GM19372 (cell line): ENCODE results near the gene COX6A2.
"Not testable (repeated sequence)": the region's sequence is repeated elsewhere in the genome, so short reads cannot be mapped to it uniquely, and the experiment has no call there.

Experiments
- ATAC-seq: cut with Tn5 transposase; IDR thresholded peaks from one replicate; pipeline ENCODE4 v1.9.1; 2021; ENCODE audit warnings: mild to moderate bottlenecking, low read depth, moderate library complexity; ENCODE audit not compliant: unreplicated experiment

The COX6A2 gene

DNA sequence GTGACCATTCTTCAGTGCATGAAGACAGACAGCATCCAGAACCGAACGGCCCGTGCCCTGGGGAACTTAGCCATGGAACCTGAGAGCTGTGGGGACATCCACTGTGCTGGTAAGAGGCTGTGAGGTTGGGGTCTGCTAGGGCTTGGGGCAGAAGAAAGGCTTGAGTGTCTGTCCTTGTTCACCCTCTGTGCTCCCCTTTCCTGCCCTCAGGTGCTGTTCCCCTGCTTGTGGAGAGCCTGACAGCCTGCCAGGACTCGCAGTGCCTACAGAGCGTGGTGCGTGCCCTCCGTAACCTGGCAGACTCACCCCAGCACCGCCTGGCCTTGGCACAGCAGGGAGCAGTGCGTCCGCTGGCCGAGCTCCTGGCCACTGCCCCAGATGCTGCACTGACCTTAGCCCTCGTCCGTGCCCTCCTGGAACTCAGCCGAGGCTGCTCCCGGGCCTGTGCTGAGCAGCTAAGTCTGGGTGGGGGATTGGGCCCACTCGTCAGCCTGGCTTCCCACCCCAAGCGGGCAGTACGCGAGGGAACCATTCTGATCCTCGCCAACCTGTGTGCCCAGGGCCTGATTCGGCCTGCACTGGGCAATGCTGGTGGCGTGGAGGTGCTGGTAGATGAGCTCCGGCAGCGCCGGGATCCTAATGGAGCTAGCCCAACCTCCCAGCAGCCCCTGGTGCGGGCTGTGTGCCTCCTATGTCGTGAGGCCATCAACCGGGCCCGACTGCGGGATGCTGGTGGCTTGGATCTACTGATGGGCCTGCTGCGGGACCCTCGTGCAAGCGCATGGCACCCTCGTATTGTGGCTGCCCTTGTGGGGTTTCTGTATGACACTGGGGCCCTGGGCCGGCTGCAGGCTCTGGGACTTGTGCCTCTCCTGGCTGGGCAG lies 34.0 kb upstream of the COX6A2 start:
- no peak for ATAC-seq

DNA sequence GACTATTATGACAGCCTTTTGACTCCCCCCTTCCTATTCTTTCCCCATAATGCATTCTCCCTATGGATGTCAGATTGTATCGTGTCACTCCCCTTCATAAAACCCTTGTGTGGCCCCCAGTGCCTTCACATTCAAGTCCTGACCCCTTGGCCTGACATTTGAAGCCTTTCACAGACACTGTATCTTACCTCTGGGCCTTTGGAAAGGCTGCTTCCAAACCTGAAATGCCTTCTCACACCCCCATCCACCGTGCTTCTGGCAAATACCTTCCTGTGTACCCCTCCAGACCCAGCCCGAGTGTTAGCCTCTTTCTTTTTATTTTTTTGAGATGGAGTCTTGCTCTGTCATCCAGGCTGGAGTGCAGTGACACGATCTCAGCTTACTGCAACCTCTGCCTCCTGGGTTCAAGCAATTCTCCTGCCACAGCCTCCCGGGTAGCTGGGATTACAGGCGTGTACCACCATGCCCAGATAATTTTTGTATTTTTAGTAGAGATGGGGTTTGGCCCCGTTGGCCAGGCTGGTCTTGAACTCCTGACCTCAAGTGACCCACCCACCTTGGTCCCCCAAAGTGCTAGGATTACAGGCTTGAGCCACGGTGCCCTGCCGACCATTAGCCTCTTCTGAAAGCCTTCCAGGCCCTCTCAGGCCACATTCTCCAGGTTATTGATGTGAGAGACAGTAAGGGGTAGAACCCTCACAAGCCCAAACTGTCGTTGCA lies 33.2 kb upstream of the COX6A2 start:
- ATAC-seq = no peak

DNA sequence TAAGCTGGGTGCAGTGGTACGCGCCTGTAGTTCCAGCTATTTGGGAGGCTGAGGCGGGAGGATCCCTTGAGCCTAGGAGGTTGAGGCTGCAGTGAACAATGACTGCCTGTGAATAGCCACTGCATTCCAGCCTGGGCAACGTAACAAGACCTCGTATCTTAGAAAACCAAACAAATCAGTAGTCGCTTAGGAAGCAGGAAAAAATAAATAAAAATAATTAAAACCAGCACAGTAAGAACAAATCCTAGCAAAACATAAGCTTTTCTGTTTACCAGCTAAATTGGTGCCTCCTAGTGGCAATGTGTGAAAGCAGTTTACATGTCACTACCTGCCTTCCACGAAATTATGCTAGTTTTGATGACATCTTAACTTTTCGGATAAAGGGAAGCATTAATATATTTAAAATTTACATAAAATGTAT lies 32.4 kb upstream of the COX6A2 start:
- ATAC-seq = no peak

DNA sequence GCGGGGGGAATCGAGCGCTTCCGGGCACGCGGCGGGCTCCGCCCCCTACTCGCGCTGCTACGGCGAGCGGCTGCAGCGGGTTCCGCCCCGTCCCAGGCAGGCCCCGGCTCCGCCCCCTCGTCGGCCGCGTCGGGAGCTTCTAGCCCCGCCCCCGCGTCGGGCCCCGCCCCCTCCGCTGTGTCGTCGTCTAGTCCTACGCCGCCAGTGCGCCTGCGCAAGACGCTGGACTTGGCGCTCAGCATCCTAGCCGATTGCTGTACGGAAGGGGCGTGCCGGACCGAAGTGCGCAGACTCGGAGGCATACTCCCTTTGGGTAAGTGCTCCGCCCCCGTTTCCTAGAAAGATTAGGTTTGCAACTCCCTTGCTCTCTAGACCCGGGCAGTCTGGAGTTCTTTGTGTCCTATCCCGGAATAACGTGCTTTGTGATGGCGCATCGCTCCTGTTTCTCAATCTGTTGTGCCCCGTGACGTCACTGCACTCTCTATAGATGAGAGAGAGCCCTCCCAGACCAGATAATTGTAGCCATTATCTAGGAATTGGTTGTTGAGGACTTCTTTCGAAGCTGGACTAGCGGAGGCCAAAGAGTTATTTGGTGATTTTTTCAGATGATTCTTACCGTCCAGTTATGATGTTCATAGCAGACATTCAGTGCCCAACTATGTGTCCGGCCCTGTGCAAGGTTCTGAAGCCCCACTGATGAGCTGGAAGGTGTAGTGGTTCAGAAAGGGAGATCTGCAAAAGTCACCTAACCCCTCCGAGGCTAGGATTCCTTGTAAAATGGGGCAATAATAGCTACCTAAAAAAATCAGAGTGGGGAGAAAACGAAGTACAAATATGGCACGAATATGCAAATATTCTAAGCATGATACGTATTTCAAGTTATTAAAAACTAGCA lies 31.8 kb upstream of the COX6A2 start:
- peak; percentile 66 for ATAC-seq

DNA sequence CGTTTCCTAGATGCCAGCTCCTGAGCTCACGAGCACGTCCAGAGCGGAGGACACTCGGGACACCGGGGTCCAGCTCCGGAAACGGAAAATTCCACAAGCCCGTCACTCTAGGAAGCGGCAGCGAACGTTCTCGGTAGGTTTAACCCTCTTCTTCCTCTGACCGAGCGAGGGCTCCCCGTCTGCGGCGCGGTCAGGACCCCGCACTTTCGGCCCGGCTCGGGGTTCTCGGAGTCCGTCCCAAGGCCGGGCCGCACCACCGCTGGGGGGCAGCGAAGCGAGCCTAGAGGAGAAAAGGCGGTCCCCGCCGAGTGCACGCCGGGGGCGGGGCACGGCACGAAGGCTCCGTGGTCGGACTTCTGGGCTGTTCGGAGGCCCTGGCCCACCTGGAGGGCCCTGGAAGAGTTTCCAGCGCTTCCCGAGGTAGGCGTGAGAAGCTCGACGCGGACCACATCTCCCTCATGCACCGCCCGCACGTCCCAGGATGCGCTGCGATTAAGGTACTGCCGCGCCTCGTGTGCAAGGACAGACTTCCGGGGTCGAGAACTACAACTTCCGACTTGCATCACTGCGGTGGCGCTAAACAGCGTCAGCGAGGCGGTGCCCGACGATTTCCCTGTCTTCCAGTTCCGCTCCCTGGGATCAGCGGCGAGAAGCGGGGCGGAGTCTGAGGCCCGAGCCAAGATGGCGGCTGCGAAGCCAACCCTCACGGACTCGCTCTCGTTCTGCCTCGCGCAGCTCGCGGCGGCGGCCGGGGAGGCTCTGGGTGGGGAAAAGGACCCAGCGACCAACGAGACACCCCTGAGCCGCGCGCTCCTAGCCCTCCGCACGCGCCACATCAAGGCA lies 30.9 kb upstream of the COX6A2 start, which contains the start of gene ARMC5:
Gene ARMC5 (plus strand): TSS at position 658 of the 843 bp plus-strand sequence. CDS start 24 bp downstream, at position 682.
- ATAC-seq = peak; percentile 63

DNA sequence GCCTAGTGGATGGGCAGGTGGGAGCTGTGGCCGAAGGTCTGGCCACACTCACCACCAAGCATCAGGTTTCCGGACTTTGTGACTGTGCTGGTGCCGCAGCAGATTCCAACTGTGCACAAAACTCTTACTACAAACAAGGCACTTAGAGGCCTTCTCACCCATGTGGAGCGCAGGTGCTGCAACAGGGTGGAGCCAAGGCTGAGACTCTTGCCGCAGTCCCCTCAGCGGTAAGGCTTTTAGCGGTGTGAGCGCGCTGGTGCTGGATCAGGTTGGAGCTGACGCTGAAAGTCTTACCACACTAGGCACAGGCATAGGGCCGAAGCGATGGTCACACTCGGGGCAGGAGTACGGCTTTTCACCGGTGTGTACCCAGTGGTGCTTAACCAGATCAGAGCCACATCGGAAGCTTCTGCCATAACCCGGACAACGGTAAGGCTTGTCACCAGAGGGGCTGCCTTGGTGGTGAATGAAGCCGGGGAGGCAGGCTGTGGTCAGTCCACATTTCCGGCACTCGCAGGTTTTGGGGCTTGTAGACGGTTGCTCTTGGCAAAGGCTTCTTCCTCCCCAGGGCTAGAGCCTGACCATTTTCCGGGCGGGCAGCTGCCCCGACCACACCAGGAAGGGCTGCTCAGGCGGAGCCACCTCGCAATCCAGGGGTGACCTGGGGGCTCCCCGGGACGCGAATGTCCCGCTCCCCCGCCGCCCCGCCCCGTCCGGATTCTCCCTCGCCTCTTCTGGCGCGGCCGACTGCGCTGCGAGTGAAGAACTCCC lies 30.1 kb upstream of the COX6A2 start:
- ATAC-seq = no peak

DNA sequence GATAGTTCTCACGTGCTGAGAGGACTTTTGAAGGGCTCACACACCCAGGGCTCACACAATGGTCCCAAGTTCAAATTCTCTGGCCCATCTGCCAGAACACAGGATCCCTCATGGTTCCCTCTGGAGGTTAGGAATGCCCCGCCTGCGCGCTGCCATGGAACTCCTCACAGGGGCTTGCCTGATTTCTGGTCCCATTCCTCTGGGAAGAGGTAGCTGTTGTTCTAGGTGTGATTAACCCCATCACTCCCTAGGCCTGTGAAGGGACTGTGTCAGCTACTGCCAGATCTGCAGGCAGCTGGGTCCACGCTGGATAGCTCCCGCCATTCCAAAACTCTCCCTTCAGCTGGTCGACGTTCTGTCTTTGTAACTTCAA lies 28.8 kb upstream of the COX6A2 start:
- no peak for ATAC-seq

DNA sequence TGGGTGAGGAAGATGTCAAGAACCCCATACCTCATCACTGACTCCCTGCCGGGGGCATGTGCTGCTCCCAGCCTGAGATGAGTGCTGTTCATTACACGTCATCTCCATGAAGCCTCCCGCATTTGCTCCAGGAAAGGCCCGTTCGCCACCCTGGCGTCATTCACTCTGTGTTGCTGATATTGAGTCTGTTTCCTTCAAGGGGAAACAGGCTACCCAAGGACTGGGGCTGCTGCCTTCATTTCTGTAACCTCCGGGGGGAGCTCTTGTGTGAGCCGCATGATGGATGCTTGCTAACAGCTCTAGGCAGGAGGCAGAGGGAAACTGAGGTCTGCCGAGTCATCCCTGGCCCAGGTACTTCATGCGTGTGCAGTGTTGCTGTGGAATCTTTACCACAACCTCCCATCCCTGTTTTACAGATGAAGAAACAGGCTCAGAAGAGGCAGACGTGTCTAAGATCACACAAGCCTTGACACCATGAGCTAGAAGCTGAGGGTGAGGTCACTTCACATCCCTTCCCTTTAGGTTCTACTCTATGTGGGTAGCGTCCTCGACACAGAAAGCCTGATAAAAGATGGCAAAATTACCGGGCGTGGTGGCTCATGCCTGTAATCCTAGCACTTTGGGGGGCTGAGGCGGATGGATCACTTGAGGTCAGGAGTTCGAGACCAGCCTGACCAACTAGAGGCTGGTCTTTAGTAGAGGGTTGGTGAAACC lies 27.6 kb upstream of the COX6A2 start:
- no peak for ATAC-seq

DNA sequence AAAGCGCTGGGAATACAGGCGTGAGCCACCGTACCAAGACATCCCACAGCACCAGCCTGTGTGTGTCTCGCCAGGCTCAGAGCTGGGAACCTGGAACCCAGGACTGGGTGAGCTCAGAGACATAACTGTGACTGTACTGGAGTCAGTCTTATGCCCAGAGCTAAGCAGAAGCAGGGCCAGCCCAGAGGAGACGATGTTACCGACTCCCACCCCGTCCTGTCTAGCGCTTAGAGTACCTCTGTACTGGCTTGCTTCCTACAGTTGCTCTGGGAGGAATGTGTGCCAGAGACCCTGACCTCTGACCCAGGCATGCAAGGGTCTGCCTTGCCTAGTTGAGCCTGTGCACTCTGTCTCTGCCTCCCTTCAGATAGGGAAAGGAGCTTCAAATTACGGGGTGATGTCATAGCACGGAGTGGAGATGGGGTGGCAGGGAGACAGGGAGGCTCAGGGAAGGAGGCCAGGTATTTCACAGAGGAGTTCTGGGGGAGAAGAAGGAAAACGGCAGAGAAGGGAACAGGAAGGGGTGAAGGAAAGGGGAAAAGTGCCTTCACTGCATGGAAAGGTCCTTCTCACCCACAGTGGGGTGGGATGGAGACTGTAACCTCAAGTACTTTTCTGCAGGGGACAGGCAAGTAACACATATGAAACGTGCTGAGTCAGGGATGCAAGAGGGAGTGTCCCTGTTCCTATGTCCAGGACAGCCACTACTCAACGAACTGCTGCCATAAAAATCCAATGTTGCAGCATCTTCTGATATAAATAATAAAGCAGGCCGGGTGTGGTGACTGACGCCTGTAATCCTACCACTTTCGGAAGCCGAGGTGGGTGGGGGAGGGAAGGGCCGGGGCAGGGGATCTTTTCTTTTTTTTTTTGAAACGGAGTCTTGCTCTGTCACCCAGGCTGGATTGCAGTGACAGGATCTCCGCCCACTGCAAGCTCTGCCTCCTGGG lies 25.4 kb upstream of the COX6A2 start:
- ATAC-seq = no peak

DNA sequence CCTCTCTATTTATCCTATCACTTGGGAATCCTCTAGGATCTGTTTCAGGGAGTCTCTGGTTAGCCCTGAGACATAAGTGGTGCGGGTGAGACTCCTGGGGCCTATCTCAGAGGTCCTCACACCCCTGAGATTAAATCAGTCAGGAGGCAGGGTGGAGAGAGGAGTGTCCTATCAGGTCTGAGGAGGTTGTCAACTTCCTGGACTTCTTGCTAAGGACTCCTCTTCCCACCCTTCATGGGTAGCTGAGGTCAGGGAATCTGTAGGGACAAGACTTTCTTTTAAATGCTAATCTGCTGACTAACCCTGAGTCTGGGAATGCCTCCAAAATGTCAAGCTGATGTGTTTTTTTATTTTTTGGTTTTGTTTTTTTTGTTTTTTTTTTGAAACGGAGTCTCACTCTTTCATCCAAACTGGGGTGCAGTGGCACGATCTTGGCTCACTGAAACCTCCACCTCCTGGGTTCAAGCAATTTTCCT lies 24.5 kb upstream of the COX6A2 start:
- ATAC-seq = no peak

DNA sequence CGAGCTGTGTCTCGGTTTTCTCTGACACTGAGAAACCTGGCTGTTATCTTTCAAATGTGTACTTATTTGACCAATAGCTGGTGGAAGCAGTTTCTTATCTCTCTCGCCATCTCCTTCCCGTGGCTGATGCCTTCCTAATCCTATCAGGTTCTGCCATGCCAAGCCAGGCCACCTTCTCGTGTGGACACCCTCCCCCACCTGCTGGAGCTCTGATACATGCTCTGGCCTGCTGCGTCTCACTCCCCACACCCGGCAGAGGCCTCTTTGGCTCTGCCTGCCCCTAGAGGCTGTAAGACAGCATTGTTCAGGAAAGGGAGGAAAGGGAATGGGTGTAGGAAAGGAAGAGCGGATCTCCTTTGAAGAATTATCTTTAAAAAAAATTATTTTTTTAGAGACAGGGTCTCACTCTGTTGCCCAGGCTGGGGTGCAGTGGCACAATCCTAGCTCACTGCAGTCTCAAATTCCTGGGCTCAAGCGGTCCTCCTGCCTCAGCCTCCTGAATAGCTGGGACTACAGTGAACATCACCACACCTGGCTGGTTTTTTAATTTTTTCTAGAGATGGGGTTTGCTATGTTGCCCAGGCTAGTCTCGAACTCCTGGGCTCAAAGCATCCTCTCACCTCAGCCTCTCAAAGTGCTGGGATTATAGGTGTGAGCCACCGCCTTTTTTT lies 23.7 kb upstream of the COX6A2 start:
- ATAC-seq = no peak

DNA sequence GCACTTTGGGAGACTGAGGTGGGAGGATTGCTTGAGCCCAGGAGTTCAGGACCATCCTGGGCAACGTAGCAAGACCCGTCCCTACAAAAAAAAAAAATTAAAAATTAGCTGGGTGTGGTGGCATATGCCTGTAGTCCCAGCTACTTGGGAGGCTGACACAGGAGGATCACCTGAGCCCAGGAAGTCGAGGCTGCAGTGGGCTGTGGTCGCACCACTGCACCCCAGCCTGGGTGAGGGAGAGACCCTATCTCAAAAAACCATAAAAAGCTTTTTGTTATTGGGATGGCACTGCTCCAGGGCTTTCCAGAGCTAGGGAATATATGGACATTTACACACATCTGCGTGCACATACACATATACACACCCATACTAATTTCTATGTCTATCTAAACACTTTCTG lies 23.0 kb upstream of the COX6A2 start:
- ATAC-seq = no peak

DNA sequence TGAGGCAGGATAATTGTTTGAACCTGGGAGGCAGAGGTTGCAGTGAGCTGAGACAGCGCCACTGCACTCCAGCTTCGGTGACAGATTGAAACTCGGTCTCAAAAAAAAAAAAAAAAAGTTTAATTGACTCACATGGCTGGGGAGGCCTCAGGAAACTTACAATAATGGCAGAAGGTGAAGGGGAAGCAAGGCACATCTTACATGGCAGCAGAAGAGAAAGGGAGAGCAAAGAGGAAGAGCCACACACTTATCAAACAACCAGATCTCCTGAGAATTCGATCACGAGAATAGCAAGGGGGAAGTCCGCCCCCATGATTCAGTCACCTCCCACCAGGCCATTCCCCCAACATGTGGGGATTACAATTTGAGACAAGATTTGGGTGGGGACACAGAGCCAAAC lies 17.8 kb upstream of the COX6A2 start:
- not testable (repeated sequence) for ATAC-seq

DNA sequence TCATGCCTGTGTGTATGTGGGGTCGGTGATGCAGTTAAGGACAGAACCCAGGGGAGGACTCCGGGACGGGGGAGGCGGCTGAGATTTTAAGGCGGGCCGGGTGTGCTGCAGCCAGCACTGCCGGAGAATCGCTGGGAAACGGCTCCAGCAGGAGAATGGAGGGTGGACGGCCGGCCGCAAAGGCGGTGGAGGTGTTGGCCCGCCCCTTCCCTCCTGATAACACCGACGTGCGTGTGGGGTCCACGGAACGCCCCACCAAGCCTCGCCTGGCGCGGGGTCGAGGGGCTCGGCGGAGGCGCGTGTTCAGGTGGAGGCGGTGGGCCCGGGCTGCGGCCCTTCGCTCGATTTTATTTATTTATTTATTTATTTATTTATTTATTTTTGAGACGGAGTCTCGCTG lies 13.8 kb upstream of the COX6A2 start:
- no peak for ATAC-seq

DNA sequence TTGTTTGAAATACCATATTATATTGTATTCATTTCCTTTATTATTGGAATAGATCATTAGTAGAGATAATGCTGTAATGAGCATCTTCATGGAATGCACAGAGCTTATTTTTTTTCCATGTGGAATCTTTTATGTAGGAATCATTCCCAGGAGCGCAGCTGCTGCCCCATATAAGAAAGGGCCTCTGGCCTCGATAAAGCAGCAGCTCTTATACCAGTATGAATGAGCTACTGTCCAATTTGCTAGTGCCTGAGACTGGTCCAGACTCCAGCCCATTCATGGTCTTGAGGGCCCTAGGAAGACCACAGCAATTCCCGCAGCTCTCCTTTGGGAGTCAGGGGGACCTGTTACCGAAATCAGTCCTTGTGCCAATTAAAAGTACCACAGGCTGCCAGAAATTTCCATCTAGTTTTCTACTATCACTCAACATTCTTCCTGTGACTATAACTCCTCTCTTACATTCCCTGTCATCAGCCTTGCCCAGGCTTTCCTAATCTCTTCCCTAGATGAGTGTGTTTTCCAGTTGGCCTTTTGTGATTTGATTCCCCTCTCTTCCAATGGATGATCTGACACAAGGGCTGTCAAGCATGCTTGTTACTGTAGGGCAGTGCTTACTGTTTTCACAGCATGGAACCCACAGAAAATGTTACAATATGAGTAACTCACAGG lies 12.5 kb upstream of the COX6A2 start:
- no peak for ATAC-seq

DNA sequence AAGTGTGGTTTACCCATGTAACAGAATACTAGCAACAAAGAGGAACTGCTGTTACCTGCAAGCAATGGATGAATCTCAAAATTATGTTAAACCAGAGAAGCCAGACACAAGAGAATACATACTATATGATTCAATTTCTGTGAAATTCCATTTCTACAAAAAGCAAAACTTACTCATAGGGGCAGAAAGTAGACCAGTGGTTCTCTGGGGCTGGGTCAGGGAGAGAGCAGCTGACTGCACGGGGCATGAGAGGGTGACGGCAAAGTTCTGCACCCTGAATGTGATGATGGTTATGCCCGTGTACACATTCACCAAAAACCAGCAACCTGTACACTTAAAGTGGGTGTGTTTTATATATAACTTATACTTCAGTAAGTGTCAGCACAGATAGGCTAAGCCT lies 11.4 kb upstream of the COX6A2 start:
- ATAC-seq = no peak
